HG03565 (cell line): ENCODE measurements around the gene RASSF3.
A peak's percentile ranks its signal among the peaks of the same experiment; 100 is the strongest.

ENCODE experiments used
- ATAC-seq: cut with Tn5 transposase; IDR thresholded peaks from one replicate; pipeline ENCODE4 v1.9.1; 2021; ENCODE audit warnings: mild to moderate bottlenecking, moderate library complexity; ENCODE audit not compliant: unreplicated experiment

Gene RASSF3

DNA sequence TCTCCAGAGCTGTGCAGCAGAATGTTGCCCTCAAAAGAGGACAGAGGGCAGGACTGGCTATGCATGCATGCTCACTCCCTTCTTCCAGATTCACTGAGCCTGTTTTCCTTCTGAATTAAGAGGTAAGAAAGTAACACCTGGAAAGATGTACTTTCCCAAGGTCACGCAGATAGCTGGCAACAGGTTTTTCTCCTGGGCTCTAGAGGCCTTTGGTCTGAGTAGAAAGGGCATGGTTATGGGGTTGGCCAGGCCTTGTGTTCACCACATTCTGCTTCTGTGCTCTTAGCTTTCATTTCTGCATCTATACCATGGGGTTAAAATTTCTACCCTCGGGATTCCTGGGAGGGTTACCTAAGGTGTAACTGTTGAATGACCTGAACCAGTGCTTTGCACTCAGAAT lies 57.5 kb downstream of the RASSF3 start:
- no peak for ATAC-seq

DNA sequence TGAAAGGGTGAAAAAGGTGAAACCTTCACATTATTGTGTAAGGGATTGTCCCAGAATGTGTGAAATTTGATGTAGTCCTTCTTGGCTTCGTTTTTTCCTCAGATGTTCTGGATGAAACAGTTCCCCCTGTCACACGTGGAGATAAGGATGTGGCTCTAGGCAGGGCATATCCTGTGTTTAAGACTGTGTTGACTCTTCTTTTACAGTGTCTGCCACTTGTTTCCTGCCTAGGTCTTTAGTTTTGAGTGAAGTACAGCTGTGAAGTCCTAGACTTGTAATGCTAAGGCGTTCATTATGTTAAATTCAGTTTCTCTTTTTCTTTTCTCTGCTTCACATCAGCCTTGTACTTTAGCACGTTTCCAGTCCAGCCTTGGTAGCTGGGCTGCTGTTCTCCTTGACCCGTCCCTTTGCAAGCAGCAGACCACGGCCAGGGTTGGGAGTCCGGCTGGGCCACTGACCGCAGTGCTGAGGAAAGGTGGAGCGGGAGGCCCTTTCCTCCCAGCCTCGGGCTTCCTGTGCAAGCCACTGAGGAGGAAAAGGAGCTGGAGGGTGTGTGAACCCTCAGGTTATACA lies 59.1 kb downstream of the RASSF3 start:
- peak; percentile 53 for ATAC-seq

DNA sequence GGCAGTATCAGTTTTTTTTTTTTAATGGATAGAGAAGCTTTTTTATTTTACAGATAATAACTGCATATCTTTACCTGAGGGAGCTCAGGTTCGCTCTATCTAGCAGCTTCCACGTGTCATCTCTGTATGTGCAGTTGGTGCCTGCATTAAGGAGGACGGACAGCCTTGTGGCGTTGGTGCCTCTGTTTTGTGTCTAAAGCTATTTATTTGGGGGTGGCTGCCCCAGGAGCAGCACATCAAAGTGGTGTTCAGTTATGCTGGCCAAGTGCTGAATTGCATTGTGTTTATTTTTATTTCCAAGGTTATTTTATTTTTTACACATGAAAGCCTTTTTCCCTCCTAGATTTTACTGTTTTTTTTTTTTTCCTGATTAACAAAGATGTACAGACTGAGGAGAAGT lies 59.7 kb downstream of the RASSF3 start:
- no peak for ATAC-seq

DNA sequence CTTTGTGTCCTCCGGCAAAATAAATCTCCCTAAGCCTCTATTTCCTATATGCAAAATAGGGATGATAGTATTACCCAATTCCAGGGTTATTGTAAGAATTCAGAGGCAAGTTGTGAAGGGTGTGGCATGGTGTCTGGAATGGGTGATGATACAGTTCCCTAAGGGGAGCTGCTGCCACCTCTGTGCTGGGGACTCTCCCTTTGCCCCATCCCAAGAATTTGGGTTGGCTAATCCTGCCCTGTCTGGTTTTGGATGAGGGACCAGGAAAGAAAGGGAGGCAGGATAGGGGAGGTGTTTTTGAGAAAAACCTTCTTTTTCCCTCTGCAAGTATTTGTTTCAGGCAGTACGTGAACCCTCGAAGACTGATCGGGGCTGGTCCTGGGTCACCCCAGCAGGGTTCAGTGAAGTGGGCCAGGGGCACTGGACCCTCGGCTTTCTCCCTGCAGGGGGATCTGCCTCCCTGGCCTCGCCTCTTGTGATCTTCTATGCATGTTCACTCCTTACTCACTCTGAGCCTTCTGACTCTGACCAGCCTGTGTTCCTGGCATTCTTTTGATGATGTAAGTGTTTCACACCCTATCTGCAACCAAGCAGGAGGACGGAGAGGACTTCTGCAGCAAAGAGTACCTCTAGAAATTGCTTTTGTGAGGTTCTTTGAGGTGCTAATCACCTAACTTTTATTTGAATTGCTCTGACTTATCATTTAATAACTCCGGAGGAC lies 60.8 kb downstream of the RASSF3 start:
- no peak for ATAC-seq

DNA sequence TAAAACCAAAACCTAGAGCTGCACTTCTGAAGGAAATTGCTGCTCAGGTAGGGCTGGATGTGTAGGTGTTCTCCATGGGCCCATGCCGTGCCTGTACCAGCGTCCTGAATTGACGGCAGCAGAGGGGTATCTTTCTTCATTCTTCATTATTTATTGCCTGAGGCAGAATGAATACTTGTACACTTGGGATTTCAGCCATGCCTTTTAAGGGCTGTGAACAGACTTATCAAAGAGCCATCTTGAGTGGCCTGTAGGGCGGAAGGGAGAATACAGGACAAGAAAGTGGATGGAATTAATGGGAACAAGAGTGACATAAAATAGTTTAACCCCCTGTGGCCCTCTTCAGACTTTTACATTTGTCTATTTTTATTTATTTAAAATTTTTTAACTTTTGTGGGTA lies 61.4 kb downstream of the RASSF3 start:
- no peak for ATAC-seq

DNA sequence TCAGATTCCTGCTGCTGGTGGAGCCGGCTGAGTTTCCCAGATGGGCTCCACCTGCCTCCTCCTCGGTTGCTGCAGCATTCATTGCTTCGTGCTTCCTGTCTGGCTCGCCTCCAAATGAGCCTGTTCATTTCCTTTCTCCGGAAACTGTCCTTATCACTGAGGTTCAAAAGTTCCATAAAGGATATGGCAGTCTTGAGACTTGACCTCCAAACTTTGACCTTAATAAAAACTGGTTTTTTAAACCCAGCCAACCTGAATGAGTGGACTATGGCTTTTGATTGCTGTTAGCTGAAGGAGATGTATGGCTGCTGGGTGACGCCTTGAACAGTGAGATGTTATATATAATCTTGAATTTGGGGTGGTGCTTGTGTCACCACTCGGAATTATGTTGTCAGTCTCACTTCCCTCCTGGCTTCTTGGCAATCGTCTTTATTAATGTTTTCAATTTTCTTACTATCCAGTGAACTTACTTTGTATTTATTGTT lies 62.7 kb downstream of the RASSF3 start:
- no peak for ATAC-seq

DNA sequence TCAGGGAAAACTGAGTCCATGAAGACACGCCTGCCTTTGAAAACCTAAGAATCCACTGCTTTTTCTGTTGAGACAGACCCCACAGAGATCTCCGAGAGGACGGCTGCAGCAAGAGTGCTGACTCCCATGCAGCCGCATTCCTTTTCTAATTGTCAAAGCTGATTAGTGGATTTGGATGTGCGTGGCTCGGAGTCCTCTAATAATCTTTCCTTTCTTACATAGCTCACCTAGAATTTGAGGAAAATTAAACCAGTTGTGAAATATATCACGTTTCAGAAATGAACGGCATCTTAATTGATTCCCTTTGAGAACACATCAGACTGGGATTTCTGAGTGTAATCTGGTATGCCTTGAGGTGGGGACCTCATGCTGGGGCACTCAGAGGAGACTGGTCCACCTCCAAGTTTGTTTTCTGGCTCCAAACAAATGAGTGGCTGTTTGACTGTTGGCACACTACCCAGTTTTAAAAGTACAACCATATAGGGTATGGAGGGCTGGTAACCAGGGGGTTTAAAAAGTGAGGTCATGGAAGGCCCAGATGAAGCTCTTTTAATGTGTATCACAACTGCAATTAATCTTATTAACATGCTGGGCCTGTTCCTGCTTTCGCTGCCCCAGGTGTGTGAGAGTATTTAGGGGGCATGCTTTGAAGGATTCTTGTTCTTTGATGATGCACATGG lies 63.3 kb downstream of the RASSF3 start:
- no peak for ATAC-seq

DNA sequence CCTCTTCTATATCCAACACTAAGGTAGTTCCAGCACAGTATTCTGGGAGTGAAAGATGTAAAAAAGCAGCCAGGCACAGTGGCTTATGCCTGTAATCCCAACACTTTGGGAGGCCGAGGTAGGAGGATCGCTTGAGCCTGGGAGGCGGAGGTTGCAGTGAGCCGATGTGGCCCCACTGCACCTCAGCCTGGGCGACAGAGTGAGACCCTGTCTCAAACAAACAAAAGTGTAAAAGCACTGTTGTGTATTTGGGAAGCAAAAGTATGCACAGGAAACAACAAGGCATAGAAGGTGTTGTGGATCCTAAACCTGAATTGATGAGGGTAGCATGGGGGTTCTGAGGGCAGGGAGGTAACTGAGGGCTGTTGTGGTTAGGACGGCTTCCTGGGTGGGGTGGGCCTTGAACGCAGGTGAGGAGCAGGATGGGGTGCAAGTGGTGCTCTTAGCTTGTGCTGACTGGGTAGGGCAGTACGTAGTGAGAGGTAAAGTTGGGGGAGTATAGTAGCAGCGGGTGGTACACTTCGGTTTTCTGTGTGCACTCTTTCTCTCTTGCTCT lies 64.2 kb downstream of the RASSF3 start:
- no peak for ATAC-seq

DNA sequence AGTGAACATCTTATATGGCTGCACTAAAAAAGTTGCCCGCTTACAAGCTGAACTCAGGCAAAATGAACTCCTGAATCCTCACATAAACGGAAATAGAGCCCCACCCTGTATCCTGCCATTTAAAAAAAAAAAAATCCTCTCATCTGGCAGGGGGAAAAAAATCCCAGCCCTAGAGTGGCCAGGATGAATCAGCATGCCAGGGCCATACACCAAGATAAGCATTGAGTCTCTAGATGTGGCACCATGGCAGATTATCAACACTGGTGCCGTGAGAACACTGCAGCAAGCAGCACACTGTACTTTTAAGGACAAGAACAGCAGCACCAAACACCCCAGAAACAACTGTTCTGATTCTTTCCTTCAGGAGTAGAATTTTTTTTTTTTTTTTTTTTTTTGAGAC lies 65.5 kb downstream of the RASSF3 start:
- ATAC-seq, result no peak

DNA sequence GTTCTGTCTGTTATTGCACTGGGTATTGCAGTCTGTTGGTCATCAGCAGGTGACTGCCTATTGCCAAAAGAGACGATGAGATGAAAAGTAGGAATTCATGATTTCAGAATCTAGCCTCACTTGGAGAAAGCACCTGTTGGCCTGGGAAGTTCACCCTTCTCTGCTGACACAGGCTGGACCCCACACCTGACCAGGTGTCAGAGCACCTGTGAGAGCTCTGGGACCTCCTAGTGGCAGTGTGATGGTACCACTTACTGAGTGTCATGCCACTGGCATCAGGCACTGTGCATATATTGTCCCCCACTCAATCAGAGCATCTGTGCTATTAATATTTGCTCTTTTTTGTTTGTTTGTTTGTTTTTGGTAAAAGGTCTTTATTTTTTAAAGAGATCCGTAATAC lies 68.0 kb downstream of the RASSF3 start:
- no peak for ATAC-seq

DNA sequence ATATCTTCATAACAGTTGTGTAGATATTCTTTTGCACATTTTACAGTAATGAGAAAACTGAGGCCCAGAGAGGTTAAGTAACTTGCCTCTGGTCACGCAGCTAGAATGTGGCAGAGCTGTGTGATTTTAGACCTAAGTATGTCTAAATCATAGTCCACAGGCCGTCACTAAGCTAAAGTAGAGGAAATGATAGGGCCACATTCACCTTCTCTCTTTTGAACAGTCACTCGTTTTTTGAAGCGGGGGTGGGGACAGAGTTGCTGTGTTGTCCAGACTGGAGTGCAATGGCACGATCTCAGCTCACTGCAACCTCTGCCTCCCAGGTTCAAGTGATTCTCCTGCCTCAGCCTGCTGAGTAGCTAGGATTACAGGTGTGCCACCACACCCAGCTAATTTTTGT lies 68.5 kb downstream of the RASSF3 start:
- ATAC-seq, result no peak

DNA sequence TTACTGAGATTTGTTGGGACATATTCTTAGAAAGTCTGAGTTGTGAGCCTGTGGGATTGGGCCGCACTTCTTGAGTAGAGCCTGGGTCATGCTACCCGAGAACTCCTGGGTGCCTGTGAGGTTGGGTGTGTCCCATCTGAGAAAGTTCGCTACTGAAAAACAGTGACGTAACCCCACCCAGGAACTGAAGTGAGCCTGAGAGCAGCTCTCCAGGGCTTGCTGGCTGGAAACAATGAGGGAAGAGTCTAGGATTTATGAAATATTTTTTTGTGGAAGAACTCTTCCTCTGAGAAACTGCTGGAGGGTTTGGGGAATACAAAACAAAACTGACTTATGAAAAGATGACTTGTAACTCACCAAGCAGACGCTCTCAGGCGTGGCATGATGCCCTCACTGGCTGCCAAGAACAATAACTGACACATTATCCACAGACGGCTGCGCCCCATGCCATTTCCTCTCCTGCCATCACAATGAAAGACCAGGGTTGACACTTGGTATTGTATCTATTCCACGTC lies 69.2 kb downstream of the RASSF3 start:
- peak; percentile 33 for ATAC-seq

DNA sequence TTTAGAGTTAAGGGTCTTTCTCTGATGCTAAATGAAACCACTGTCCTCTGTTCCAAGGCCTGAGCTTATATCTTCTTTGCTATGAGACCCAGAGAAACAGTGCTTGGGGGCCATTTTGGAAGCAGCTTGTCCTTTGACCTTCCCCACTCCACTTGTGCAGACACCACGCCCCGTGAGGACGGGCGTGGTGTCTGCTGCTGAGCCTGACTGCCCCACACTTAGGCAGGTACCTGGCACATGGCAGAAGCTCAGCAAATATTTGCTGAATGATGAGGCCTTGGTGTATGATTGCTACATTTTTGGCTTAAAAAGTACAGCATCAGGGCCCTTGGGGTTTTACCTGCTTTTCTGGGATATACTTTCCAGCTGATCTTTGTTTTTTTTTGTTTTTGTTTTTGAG lies 69.9 kb downstream of the RASSF3 start:
- ATAC-seq, result no peak

DNA sequence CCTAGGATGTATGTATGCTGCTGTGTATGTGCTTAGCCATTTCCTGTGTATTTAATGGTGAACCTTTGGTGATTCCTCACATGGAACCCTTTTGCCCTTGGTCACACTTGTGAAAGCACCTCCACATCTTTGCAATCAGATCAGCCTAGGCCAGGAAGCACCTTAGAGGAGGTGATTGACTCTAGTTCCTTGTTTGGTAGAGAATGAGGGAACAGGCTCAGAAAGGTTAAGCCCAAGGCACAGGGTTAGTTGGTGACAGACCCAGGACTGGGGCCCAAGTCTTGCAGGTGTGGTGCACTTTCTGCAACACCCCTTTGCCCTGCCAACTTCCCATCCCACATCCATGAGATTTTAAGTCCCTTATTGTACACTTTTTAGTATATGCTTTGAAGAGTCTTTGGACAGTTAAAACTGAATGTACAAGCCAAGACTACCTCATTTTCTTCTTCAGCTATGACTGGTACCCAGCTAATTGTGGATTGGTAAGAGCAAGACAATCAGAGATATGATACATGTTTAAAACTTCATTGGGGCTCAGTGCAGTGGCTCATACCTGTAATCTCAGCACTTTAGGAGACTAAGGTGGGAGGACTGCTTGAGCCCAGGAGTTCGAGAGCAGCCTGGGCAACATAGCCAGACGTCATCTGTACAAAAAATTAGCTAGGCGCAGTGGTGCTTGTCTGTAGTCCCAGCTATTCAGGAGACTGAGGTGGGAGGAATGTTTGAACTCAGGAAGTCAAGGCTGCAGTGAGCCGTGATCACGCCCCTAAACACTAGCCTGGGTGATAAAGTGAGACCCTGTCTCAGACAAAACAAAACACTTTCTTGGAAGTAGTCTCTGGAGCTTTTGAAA lies 71.1 kb downstream of the RASSF3 start:
- ATAC-seq, result peak; percentile 41

DNA sequence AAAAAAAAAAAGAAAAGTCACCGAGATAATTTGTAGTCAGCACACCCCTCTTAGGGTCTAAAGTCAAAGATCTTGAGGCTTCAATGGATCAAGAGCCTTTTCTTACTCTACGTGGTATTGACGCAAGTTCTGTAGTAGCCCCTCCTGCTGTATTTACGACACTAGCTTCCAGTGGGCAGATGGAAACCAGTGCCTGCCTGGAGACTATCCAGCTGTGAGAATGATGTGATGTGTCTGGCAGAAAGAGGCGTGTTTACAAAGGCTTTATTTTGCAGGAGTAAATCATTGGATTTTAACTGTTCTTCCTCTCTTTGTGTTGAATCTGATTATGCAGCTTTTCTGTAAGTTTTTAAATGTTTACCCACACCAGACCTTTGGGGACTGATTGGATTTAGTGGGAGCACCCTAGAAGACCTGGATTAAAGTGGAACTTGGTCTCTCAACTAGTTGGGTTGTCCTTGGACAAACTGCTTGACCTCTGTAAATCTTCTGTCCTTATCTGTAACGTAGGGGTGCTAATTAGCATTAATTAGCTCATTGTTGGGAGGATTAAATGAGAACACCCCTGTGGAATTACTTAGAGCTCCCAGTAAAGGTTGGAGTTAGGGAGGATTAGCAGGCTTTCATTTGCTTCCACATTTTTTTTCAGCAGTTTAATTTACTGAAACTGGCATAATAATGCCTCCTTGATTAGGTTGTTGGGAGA lies 72.4 kb downstream of the RASSF3 start:
- no peak for ATAC-seq

DNA sequence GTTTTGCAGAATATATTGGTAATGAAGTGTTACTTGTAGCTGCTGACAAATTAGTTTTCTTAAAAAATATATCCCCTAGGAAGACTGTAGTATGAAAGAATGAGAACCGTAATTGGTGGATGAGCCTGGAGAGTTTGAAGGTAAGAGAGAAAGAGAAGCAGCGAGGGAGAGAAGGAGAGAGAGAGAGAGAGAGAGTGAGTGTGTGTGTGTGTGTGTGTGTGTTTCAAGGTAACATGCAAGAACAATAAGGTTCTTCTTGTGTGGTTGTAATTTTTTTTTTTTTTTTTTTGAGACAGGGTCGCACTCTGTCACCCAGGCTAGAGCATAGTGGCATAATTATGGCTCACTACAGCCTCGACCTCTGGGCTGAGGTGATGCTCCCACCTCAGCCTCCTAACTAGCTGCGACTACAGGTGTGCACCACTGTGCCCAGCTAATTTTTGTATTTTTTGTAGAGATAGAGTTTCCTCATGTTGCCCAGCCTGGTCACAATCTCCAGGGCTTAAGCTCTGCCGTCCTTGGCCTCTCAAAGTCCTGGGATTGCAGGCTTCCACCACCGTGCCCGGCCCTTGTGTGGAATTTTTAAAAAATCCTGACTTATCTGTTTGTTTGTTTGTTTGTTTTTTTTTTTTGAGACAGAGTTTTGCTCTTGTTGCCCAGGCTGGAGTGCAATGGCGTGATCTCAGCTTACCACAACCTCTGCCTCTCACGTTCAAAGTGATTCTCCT lies 73.7 kb downstream of the RASSF3 start:
- ATAC-seq, result no peak

DNA sequence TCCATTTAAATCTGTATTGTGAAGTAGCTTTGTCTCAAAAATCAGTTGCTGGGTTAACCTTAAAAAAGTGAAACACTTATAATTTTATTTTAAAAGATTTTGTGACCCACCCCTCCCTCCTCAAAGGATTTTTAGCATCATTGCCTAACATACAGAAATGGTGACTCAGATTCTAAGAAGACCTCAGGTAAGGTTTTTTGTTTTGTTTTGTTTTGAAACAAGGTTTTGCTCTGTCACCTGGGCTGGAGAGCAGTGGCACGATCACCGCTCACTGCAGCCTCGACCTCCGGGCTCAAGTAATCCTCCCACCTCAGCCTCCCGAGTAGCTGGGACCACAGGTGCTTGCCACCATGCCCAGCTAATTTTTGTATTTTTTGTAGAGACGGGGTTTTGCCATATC lies 74.8 kb downstream of the RASSF3 start:
- no peak for ATAC-seq

DNA sequence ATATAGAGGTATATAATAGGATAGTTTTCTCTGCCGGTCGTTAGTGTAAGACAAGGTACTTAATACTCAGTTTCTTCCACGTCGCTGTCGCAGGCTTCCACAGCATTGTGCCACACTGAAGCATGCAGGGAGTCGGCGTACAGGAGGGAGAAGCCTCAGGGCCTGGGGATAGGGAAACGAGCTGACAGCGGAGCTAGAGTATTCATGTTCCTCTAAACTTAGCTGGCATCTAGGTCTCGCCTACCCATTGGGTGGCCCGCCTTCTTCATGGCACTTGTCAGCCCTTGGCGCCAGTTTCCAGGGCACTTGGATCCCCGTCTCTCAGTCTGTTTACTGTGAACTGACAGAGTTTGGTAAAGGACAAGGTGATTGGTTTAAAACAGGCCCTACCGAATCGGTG lies 75.3 kb downstream of the RASSF3 start:
- no peak for ATAC-seq

DNA sequence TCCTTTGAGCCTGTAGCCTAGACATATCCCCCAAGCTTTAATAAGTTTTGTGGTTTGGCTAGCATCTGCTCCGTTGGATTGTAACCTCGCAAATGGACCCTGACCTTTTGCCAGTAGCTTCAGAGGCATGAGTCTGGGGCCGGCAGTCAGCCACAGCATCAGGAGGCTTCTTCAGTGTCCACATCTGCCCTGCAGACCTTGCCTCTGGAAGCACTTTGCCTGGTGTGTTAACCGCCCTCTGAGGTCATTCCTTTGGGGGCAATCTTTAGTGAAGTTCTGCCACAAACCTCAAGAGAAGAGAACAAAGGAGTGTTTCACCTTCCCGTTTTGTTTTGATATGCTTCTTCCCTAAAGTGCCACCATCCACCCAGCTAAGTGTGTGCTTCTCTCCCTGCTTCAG lies 77.5 kb downstream of the RASSF3 start:
- ATAC-seq, result no peak

DNA sequence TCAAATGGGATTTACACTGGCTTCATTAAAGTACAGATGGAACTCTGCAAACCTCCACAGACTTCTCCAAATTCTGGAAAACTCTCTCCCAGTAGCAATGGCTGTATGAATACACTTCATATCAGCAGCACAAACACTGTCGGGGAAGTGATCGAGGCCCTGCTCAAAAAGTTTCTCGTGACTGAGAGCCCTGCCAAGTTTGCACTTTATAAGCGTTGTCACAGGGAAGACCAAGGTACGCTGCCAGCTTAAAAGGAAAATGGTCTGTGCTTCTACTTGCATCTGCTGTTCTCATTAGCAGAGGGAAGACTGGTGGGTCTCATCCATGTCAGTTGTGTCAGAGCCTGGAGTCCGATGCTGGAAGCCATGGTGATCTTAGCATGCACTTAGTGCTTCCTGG lies 77.9 kb downstream of the RASSF3 start:
- ATAC-seq, result no peak
